Activated CD4-positive, alpha-beta T cell treated with anti-CD3 and anti-CD28 coated beads for 24 hours (primary cell): ENCODE data around the gene VAMP4.
"Not testable (repeated sequence)": the region's sequence is repeated elsewhere in the genome, so short reads cannot be mapped to it uniquely, and the experiment has no call there.

ENCODE experiments used
- DNase-seq, 2 donors: peaks; one replicate each; pipeline ENCODE4 v3.0.0-alpha.2; 2020; ENCODE audit warnings: low read depth in 2 of 2

The VAMP4 gene

GRCh38 chr1:171751221-171751620 lies 9.4 kb upstream of the VAMP4 start:
- no peak for DNase-seq

- no peak for DNase-seq
These were observed 6.8 kb upstream of the VAMP4 start for GRCh38 chr1:171748651-171749050.

GRCh38 chr1:171744986-171745385 lies 3.1 kb upstream of the VAMP4 start:
- no peak for DNase-seq

DNA sequence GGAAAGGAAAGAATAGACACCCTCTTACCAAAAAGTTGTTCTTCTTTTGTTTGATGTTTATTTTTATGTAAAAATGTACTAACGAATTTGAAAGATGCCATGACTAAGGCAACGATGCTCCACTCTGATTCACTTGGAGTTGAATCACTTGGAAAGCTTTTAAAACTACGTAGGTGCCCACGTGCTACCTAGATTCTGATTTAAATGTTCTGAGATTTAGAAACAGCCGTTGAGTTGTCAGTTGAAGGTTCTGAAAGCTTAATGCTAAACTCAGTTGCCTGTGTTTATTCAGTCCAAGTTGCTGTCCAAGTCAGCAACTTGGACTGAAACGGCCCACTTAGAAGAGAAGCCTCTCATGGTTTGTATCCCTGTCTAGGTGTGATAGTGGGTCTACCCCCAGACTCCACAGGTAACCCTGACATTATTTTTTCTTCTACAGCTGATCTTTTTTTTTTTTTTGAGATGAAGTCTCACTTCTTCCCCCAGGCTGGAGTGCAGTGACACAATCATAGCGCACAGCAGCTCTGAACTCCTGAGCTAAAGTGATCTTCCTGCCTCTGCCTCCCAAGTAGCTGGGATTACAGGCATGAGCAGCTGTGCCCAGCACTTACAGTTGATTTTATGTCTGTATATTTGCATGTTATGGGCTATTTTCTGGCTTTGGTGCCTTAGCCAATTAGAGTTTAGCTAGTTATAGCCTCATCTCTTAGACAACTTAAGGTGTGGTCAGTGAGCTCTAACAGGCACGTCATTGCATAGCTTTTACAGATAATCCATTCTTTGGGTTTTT lies 1.4 kb upstream of the VAMP4 start:
- no peak for DNase-seq

GRCh38 chr1:171742577-171742922 lies 685 bp upstream of the VAMP4 start:
- DNase-seq, result no peak

- DNase-seq, result no peak
These were observed 636 bp downstream of the VAMP4 start for GRCh38 chr1:171740987-171741871.

DNA sequence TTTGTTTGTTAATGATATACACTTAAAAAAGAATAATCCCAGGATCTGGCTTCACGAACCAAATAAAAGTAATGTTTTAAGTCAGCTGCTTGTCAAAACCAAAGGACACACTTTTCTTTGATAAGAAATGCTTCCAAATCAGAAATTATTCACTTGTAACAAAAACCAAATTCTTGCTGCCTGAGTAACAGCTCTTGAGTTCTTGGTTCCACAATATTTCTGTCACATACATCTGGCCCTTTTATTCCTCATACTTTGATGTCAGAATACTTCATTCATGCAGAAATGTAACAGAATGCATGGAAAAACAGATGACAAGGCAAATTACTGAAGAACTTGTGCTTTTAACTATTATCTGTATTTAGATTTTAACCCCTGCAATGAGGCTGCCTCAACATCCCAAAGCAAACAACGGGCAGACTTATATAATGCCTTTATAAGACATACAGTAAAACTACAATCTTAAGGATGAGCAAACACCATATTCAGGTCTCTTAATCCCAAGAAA lies 1.5 kb downstream of the VAMP4 start:
- DNase-seq, result no peak

GRCh38 chr1:171739656-171740055 lies 2.2 kb downstream of the VAMP4 start:
- DNase-seq, result no peak

DNA sequence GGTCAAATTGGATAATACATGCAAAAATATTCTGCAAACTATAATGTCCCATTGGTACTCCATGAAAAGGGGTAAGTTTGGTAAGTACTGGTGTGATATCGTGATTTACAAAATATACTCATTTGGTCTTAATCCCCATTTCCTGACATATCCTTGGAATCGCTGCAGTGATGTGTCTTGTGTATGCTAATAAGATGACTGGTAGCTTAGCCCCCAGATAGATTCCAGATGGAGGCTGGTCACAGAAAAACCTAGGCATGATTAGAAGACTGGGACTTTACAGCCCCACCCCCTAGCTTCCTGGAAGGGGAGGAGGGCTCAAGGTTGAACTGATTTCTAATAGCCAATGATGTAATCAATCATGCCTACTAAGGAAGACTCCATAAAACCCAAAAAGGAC lies 3.0 kb downstream of the VAMP4 start:
- DNase-seq, result no peak

- no peak for DNase-seq
These were observed 5.7 kb downstream of the VAMP4 start for GRCh38 chr1:171736196-171736595.

- DNase-seq, result no peak
These were observed 11.8 kb downstream of the VAMP4 start for GRCh38 chr1:171730052-171730451.

- no peak for DNase-seq
These were observed 14.1 kb downstream of the VAMP4 start for GRCh38 chr1:171727778-171728177.

DNA sequence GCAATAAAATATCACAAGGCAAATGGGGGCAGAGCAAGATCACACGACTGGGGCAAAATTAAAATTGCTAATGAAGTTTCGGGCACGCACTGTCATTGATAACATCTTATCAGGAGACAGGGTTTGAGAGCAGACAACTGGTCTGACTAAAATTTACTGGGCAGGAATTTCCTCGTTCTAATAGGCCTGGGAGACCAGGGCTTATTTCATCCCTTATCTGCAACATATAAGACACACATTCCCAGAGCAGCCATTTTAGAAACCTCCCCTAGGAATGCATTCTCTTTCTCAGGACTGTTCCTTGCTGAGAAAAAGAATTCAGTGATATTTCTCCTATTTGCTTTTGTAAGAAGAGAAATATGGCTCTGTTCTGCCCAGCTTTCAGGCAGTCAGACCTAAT lies 18.7 kb downstream of the VAMP4 start:
- not testable (repeated sequence) for DNase-seq

GRCh38 chr1:171718848-171719247 lies 23.0 kb downstream of the VAMP4 start:
- DNase-seq, result no peak

- DNase-seq, result no peak
These were observed 23.6 kb downstream of the VAMP4 start for GRCh38 chr1:171718216-171718615.

DNA sequence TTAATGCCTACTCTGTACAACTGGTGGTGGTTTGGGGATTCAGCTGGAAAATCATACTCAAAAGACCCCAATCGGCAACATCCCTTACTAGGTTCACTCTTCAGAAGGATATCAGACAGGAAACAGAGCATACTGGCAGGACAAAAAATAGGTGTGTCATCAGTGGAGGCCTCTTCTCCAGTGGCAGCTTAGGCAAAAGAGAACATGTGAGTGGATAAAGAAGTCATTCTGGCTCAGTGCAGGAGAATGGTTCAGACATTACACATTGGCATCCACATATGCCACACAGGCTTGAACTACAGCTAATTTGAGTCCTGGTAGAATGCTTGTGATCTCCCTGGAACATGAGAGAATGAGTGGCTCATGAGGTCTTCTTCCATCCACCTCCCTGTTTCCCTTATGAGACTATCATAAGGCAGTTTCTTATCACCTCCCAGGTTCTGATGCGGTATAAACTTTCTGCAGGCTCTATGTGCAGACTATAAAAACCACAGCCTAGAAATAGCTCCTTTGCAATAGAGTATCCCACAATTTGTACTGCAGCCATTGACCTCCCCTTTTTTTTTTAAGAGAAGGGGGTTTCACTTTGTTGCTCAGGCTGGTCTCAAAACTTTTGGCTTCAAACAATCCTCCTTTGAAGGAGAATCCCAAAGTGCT lies 24.7 kb downstream of the VAMP4 start:
- DNase-seq, result no peak

DNA sequence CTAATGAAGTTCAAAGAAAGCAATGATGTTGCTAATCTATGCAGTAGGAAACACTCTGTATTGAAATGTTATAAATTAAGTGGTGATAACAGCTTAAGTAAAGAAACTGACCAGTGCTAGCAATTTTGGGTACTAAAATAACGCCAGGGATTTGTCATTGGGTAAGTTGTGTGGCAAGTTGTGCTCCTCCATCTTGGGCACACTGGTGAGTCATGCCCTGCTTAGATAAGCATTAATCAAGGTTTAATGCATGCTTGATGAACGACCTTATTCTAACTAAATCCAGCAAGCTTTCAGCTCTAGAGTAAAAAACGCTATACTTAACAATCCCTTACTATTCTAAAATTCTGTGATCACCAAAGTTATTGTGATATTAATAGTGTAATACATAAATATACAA lies 25.2 kb downstream of the VAMP4 start:
- DNase-seq, result no peak

DNA sequence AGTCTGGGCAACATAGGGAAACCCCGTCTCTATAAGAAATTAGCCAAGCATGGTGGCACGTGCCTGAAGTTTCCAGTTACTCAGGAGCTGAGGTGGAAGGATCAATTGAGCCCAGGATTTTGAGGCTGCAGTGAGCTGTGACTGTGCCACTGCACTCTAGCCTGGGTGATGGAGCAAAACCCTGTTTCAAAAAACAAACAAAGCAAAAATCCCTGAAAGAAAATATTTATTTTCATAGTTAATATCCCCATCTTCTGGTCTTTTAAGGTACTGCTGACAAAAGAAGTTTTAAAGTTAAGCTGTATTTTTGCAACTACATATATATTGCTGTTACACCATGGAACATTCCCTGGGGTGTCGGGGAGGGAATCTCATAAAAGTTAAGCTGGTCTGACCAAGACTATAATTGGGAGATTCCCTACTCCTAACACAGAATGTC lies 26.0 kb downstream of the VAMP4 start:
- DNase-seq, result no peak

DNA sequence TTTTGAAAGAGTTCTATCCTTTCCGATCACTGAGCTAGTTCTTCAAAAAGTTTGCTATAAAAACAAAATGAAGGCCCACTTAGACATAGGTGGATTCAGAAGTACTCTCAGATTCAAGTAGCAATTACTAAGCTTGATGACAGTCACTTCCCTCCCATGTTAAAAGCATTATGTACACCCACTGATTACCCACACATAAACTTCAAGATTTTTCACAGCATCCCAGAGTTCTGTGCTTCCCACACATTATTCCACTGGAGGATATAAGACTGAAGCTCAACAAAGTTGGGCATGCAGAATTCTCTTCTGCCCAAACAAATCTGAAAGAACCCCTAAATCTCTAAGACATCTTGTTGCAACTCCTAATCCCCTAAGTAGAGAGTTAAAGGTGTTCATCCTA lies 29.5 kb downstream of the VAMP4 start:
- no peak for DNase-seq

GRCh38 chr1:171711643-171712042 lies 30.2 kb downstream of the VAMP4 start:
- no peak for DNase-seq

- no peak for DNase-seq
These were observed 34.3 kb downstream of the VAMP4 start for GRCh38 chr1:171707583-171707982.

DNA sequence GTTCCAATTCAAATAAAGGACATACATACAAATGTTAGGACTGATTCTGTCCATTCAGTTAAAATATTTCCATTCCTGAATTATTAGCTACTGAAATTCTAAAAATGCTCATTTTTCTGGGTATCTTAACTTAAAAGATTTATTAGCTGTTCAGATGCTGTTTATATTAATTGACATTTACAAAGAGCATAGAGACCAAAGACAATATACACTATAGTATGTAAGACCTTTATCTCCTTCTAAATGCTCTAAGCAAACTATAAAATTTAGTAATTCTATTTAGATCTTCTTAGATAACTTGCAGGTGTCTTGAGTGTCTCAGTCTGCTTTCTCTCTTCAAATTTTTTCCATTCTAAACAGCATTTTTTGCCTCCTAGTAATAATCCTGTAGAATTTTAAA lies 39.3 kb downstream of the VAMP4 start:
- no peak for DNase-seq
